Measurements from ENCODE around the gene A1BG. TPM values are rescaled to one million over a fixed set of nuclear protein-coding genes. Genes with fewer than 3 reads are reported as not detected.

A1BG gene
- total and polyA plus RNA-seq, 2 of the 13 experiments (the other 11 are each of a cell fraction or from before 2014, with no cell fraction given) = 14.7 to 41.4 TPM

- TF ChIP-seq PAXIP1 (CRISPR knock-in tag; conservative IDR thresholded peaks at IDR 0.05) = peak; percentile 95
- TF ChIP-seq ZBTB25 (CRISPR knock-in tag; IDR thresholded peaks at IDR 0.05) = no peak
- TF ChIP-seq ZNF562 (CRISPR knock-in tag; IDR thresholded peaks at IDR 0.05; ENCODE audit: borderline replicate concordance) = no peak
- no peak for TF ChIP-seq SNAPC2 (CRISPR knock-in tag; IDR thresholded peaks at IDR 0.05)
- TF ChIP-seq ZNF350 (CRISPR knock-in tag; IDR thresholded peaks at IDR 0.05; ENCODE audit: borderline replicate concordance, low read depth) = no peak; the same call in 1 of the 2 replicates
- peak; percentile 52; the same call in 1 of the 2 replicates for TF ChIP-seq FOXP4 (CRISPR knock-in tag; IDR thresholded peaks at IDR 0.05)
- no peak for TF ChIP-seq ZNF230 (CRISPR knock-in tag; IDR thresholded peaks at IDR 0.05)
- no peak; the same call in 1 of the 2 replicates for TF ChIP-seq KAT8 (CRISPR knock-in tag; IDR thresholded peaks at IDR 0.05)
- no peak for TF ChIP-seq ZNF407 (CRISPR knock-in tag; IDR thresholded peaks at IDR 0.05; ENCODE audit: not compliant biosample characterization)
- TF ChIP-seq CENPX (CRISPR knock-in tag; IDR thresholded peaks at IDR 0.05) = no peak
- no peak for TF ChIP-seq ZNF720 (CRISPR knock-in tag; IDR thresholded peaks at IDR 0.05)
Measured at GRCh38 chr19:58352760-58353671, at the start of gene A1BG (continued).
